ENCODE measurements around the gene MACROD1. TPM values are rescaled to one million over a fixed set of nuclear protein-coding genes. Genes with fewer than 3 reads are reported as not detected.

The MACROD1 gene
- total and polyA plus RNA-seq, 2 donors (not counting 1 experiment from before 2014, with no cell fraction given), result 2.7 to 8.6 TPM

DNA sequence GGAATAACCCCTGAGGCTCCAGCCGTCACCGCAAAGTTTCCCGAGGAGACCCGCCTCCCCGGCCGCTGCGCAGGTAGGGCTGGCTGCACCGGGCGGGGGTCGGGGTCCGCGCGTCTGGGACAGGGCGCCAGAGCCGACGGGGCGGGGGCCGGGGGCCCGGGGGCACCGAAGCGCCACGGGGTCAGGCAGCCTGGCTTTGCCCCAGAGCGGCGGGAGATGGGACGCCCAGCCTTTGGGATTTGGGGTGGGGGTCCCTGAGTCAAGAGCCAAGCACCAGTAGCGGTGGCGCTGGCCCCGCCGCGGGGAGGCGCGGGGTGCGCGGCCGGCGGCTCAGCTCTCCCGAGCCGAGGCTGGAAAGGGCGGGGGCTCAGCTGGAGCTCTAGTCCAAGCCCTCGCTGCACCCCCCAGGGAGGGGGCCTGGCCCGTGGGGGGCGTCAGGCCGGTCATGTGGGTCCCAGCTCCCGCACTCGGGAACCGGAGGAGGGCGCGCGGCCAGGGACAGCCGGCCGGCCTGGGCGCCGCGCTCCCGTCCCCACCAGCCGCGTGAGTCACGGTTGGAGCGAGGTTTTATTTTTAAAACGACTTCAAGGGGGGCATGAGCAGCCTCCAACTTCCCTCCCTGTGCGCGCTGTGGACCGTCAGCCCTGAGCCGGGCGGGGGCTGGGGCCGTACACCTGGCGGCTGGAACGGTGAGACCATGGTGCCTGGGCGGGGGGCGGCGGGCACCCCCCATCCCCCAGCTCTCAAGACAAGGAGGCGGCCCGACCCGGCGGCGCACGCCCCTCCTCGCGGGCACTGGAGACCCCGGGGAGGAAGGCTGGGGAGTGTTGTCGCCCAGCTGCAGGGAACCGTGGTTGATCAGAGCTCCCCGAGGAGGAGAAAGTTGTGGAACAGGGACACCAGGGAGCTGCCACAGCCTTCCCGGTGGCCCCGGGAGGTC is 129.6 kb downstream of the MACROD1 start:
- ChIA-PET POLR2A (no interaction called here), CTCF (no interaction called here)
- Mint-ChIP-seq H3K4me3 (no peak overlapping the region), H3K27ac (no peak overlapping the region), H3K4me1 (peaks cover 6% of the 10 kb centered on the region), H3K27me3 (peaks cover 37% of the 10 kb centered on the region), H3K9me3 (ENCODE audit: insufficient read depth) (no peaks in the 10 kb centered on the region)
- Histone ChIP-seq H4K20me1 (ENCODE audit: control insufficient read depth, insufficient read depth, low read length, poor library complexity, severe bottlenecking) (no peaks in the 10 kb centered on the region), H3K4me2 (replicated peaks; ENCODE audit: low read depth, low read length, poor library complexity, severe bottlenecking) (peak overlapping the region; percentile 57), H3K4me1 (ENCODE audit: control insufficient read depth in 2 of 2, insufficient read depth in 2 of 2, low read length in 2 of 2) (peaks cover 5 to 18% of the 10 kb centered on the region in 2 donors), H2AFZ (ENCODE audit: insufficient read depth, low read depth, low read length, poor library complexity, severe bottlenecking) (no peak overlapping the region), H3K9ac (ENCODE audit: low read length) (no peak overlapping the region), H3K36me3 (replicated peaks in 1 of 2; ENCODE audit: control extremely low read depth in 1 of 2, control insufficient read depth in 1 of 2, extremely low read depth in 1 of 2, insufficient read depth in 2 of 2, low read length in 1 of 2) (no peaks in the 10 kb centered on the region), H3K9me3 (ENCODE audit: control extremely low read depth in 1 of 3, control insufficient read depth in 2 of 3, insufficient read depth in 1 of 3, low read length in 2 of 3) (no peaks in the 10 kb centered on the region), H3K79me2 (ENCODE audit: control insufficient read depth, insufficient read depth, low read length) (no peaks in the 10 kb centered on the region), H3K27me3 (replicated peaks in 1 of 4; ENCODE audit: control extremely low read depth in 1 of 4, control insufficient read depth in 3 of 4, insufficient read depth in 4 of 4, low read length in 3 of 4) (peaks cover 0 to 36% (median 12%) of the 10 kb centered on the region in 4 experiments), H3K4me3 (ENCODE audit: control extremely low read depth in 1 of 5, extremely low read depth in 1 of 5, insufficient read depth in 1 of 5, low read depth in 2 of 5, low read length in 4 of 5) (no peak overlapping the region), H3K27ac (ENCODE audit: low read length in 2 of 2) (no peak overlapping the region)
- WGBS (ENCODE audit: insufficient coverage), result 2% methylated on average over 85 of the region's 85 CpGs
- ATAC-seq (ENCODE audit: low read depth) (no peak), DNase-seq (peak; percentile 27)
- TF ChIP-seq CTCF (IDR thresholded peaks at IDR 0.05) (no peak), EZH2 (IDR thresholded peaks at IDR 0.05; ENCODE audit: borderline replicate concordance, insufficient read depth, low read depth, low read length, poor library complexity, severe bottlenecking) (no peak)
- intact Hi-C loops (cut with micrococcal nuclease), result no loop called here

- intact Hi-C loops (cut with micrococcal nuclease), result no loop called here
- H4K20me1 ChIP-seq (ENCODE audit: control insufficient read depth, insufficient read depth, low read length, poor library complexity, severe bottlenecking), result no peaks in the 10 kb centered on the region
- no peaks in the 10 kb centered on the region for H3K9me3 Mint-ChIP-seq (ENCODE audit: insufficient read depth)
- H3K4me2 ChIP-seq (replicated peaks; ENCODE audit: low read depth, low read length, poor library complexity, severe bottlenecking), result peak within 1 kb of the TSS; percentile 57
- no peaks in the 10 kb centered on the region for H3K36me3 ChIP-seq (replicated peaks in 1 of 2; ENCODE audit: control extremely low read depth in 1 of 2, control insufficient read depth in 1 of 2, extremely low read depth in 1 of 2, insufficient read depth in 2 of 2, low read length in 1 of 2)
- no peak within 1 kb of the TSS for H3K27ac Mint-ChIP-seq
- no peaks in the 10 kb centered on the region for H3K79me2 ChIP-seq (ENCODE audit: control insufficient read depth, insufficient read depth, low read length)
- WGBS (ENCODE audit: insufficient coverage), result 2% methylated on average over 42 of the region's 64 CpGs
- ATAC-seq (ENCODE audit: low read depth) (no peak), DNase-seq (no peak)
- no peak within 1 kb of the TSS for H2AFZ ChIP-seq (ENCODE audit: insufficient read depth, low read depth, low read length, poor library complexity, severe bottlenecking)
- POLR2A ChIA-PET, result no interaction called here
- H3K27ac ChIP-seq (ENCODE audit: low read length in 2 of 2), result no peak within 1 kb of the TSS
- H3K4me1 ChIP-seq (ENCODE audit: control insufficient read depth in 2 of 2, insufficient read depth in 2 of 2, low read length in 2 of 2), result peaks cover 5 to 18% of the 10 kb centered on the region in 2 donors
- no peak within 1 kb of the TSS for H3K4me3 ChIP-seq (ENCODE audit: control extremely low read depth in 1 of 5, extremely low read depth in 1 of 5, insufficient read depth in 1 of 5, low read depth in 2 of 5, low read length in 4 of 5)
- H3K4me3 Mint-ChIP-seq, result peak within 1 kb of the TSS; percentile 68
- H3K9me3 ChIP-seq (ENCODE audit: control extremely low read depth in 1 of 3, control insufficient read depth in 2 of 3, insufficient read depth in 1 of 3, low read length in 2 of 3), result no peaks in the 10 kb centered on the region
- CTCF ChIA-PET, result no interaction called here
- H3K27me3 Mint-ChIP-seq, result peaks cover 39% of the 10 kb centered on the region
- TF ChIP-seq EZH2 (IDR thresholded peaks at IDR 0.05; ENCODE audit: borderline replicate concordance, insufficient read depth, low read depth, low read length, poor library complexity, severe bottlenecking) (no peak), CTCF (IDR thresholded peaks at IDR 0.05) (no peak)
- H3K4me1 Mint-ChIP-seq, result peaks cover 6% of the 10 kb centered on the region
- H3K27me3 ChIP-seq (replicated peaks in 1 of 4; ENCODE audit: control extremely low read depth in 1 of 4, control insufficient read depth in 3 of 4, insufficient read depth in 4 of 4, low read length in 3 of 4), result peaks cover 0 to 36% (median 12%) of the 10 kb centered on the region in 4 experiments
- H3K9ac ChIP-seq (ENCODE audit: low read length), result no peak within 1 kb of the TSS
Measured at GRCh38 chr11:64035576-64035975, 130.3 kb downstream of the MACROD1 start, which contains the start of gene FLRT1. Gene FLRT1 (plus strand): TSS chr11:64035931. CDS start chr11:64116268, 80,337 bp downstream.

Measured in B cell (primary cell).